Measurements from ENCODE around the gene SPINT1.

SPINT1 gene

GRCh38 chr15:40867199-40867598 lies 23.4 kb downstream of the SPINT1 start:
- H3K27ac ChIP-seq (ENCODE audit: low read length) = no peak overlapping the region
- H3K4me3 ChIP-seq (ENCODE audit: low read length) = no peak overlapping the region
- H3K9me3 ChIP-seq (ENCODE audit: control insufficient read depth, low read depth, low read length) = no peaks in the 10 kb centered on the region
- H3K36me3 ChIP-seq (ENCODE audit: control insufficient read depth, low read depth, low read length) = no peaks in the 10 kb centered on the region
- no peaks in the 10 kb centered on the region for H3K27me3 ChIP-seq (ENCODE audit: control insufficient read depth, insufficient read depth, low read length)
- H3K9ac ChIP-seq (ENCODE audit: low read length) = no peak overlapping the region
- peaks cover 3% of the 10 kb centered on the region for H3K4me1 ChIP-seq (ENCODE audit: control insufficient read depth, low read depth, low read length)

GRCh38 chr15:40869686-40870085 lies 25.8 kb downstream of the SPINT1 start:
- no peak overlapping the region for H3K9ac ChIP-seq (ENCODE audit: low read length)
- peaks cover 10% of the 10 kb centered on the region for H3K27me3 ChIP-seq (ENCODE audit: control insufficient read depth, insufficient read depth, low read length)
- no peaks in the 10 kb centered on the region for H3K9me3 ChIP-seq (ENCODE audit: control insufficient read depth, low read depth, low read length)
- no peaks in the 10 kb centered on the region for H3K36me3 ChIP-seq (ENCODE audit: control insufficient read depth, low read depth, low read length)
- H3K27ac ChIP-seq (ENCODE audit: low read length) = no peak overlapping the region
- H3K4me1 ChIP-seq (ENCODE audit: control insufficient read depth, low read depth, low read length) = peaks cover 7% of the 10 kb centered on the region
- no peak overlapping the region for H3K4me3 ChIP-seq (ENCODE audit: low read length)

- Histone ChIP-seq H3K27ac (ENCODE audit: low read length) (no peak overlapping the region), H3K9ac (ENCODE audit: low read length) (no peak overlapping the region), H3K4me1 (ENCODE audit: control insufficient read depth, low read depth, low read length) (peaks cover 7% of the 10 kb centered on the region), H3K36me3 (ENCODE audit: control insufficient read depth, low read depth, low read length) (no peaks in the 10 kb centered on the region), H3K27me3 (ENCODE audit: control insufficient read depth, insufficient read depth, low read length) (peaks cover 10% of the 10 kb centered on the region), H3K9me3 (ENCODE audit: control insufficient read depth, low read depth, low read length) (no peaks in the 10 kb centered on the region), H3K4me3 (ENCODE audit: low read length) (no peak overlapping the region)
These were observed 26.9 kb downstream of the SPINT1 start for GRCh38 chr15:40870716-40871115.

- Histone ChIP-seq H3K27me3 (ENCODE audit: control insufficient read depth, insufficient read depth, low read length) (peaks cover 10% of the 10 kb centered on the region), H3K9me3 (ENCODE audit: control insufficient read depth, low read depth, low read length) (no peaks in the 10 kb centered on the region), H3K4me1 (ENCODE audit: control insufficient read depth, low read depth, low read length) (peaks cover 7% of the 10 kb centered on the region), H3K4me3 (ENCODE audit: low read length) (no peak overlapping the region), H3K27ac (ENCODE audit: low read length) (no peak overlapping the region), H3K36me3 (ENCODE audit: control insufficient read depth, low read depth, low read length) (no peaks in the 10 kb centered on the region), H3K9ac (ENCODE audit: low read length) (no peak overlapping the region)
These were observed 28.1 kb downstream of the SPINT1 start for GRCh38 chr15:40871749-40872617.

- peaks cover 7% of the 10 kb centered on the region for H3K4me1 ChIP-seq (ENCODE audit: control insufficient read depth, low read depth, low read length)
- H3K27ac ChIP-seq (ENCODE audit: low read length) = no peak overlapping the region
- no peaks in the 10 kb centered on the region for H3K9me3 ChIP-seq (ENCODE audit: control insufficient read depth, low read depth, low read length)
- no peak overlapping the region for H3K9ac ChIP-seq (ENCODE audit: low read length)
- no peaks in the 10 kb centered on the region for H3K36me3 ChIP-seq (ENCODE audit: control insufficient read depth, low read depth, low read length)
- peaks cover 10% of the 10 kb centered on the region for H3K27me3 ChIP-seq (ENCODE audit: control insufficient read depth, insufficient read depth, low read length)
- H3K4me3 ChIP-seq (ENCODE audit: low read length) = peak overlapping the region; percentile 58
These were observed 29.2 kb downstream of the SPINT1 start for GRCh38 chr15:40872791-40873693.

- peak within 1 kb of the TSS; percentile 58 for H3K4me3 ChIP-seq (ENCODE audit: low read length)
- H3K36me3 ChIP-seq (ENCODE audit: control insufficient read depth, low read depth, low read length) = no peaks in the 10 kb centered on the region
- no peak within 1 kb of the TSS for H3K27ac ChIP-seq (ENCODE audit: low read length)
- no peak within 1 kb of the TSS for H3K9ac ChIP-seq (ENCODE audit: low read length)
- H3K4me1 ChIP-seq (ENCODE audit: control insufficient read depth, low read depth, low read length) = peaks cover 7% of the 10 kb centered on the region
- no peaks in the 10 kb centered on the region for H3K9me3 ChIP-seq (ENCODE audit: control insufficient read depth, low read depth, low read length)
- peaks cover 10% of the 10 kb centered on the region for H3K27me3 ChIP-seq (ENCODE audit: control insufficient read depth, insufficient read depth, low read length)
These were observed 30.1 kb downstream of the SPINT1 start, which contains the start of gene RHOV for GRCh38 chr15:40873694-40874561. TSS of gene RHOV (minus strand) at chr15:40874234. CDS start at chr15:40874139, 95 bp downstream.

GRCh38 chr15:40875991-40876730 lies 32.3 kb downstream of the SPINT1 start:
- Histone ChIP-seq H3K9ac (ENCODE audit: low read length) (no peak overlapping the region), H3K9me3 (ENCODE audit: control insufficient read depth, low read depth, low read length) (no peaks in the 10 kb centered on the region), H3K4me3 (ENCODE audit: low read length) (no peak overlapping the region), H3K4me1 (ENCODE audit: control insufficient read depth, low read depth, low read length) (peaks cover 7% of the 10 kb centered on the region), H3K36me3 (ENCODE audit: control insufficient read depth, low read depth, low read length) (no peaks in the 10 kb centered on the region), H3K27me3 (ENCODE audit: control insufficient read depth, insufficient read depth, low read length) (peaks cover 10% of the 10 kb centered on the region), H3K27ac (ENCODE audit: low read length) (no peak overlapping the region)

GRCh38 chr15:40877694-40878093 lies 33.8 kb downstream of the SPINT1 start:
- peaks cover 8% of the 10 kb centered on the region for H3K27me3 ChIP-seq (ENCODE audit: control insufficient read depth, insufficient read depth, low read length)
- no peak overlapping the region for H3K27ac ChIP-seq (ENCODE audit: low read length)
- no peaks in the 10 kb centered on the region for H3K36me3 ChIP-seq (ENCODE audit: control insufficient read depth, low read depth, low read length)
- H3K4me1 ChIP-seq (ENCODE audit: control insufficient read depth, low read depth, low read length) = no peaks in the 10 kb centered on the region
- H3K9me3 ChIP-seq (ENCODE audit: control insufficient read depth, low read depth, low read length) = no peaks in the 10 kb centered on the region
- no peak overlapping the region for H3K4me3 ChIP-seq (ENCODE audit: low read length)
- no peak overlapping the region for H3K9ac ChIP-seq (ENCODE audit: low read length)

- Histone ChIP-seq H3K27ac (ENCODE audit: low read length) (no peak overlapping the region), H3K4me1 (ENCODE audit: control insufficient read depth, low read depth, low read length) (no peaks in the 10 kb centered on the region), H3K4me3 (ENCODE audit: low read length) (no peak overlapping the region)
These were observed 34.9 kb downstream of the SPINT1 start for GRCh38 chr15:40878785-40879184.

GRCh38 chr15:40879609-40880008 lies 35.8 kb downstream of the SPINT1 start:
- Histone ChIP-seq H3K27me3 (ENCODE audit: control insufficient read depth, insufficient read depth, low read length) (no peaks in the 10 kb centered on the region), H3K4me3 (ENCODE audit: low read length) (no peak overlapping the region), H3K9me3 (ENCODE audit: control insufficient read depth, low read depth, low read length) (no peaks in the 10 kb centered on the region), H3K4me1 (ENCODE audit: control insufficient read depth, low read depth, low read length) (no peaks in the 10 kb centered on the region), H3K9ac (ENCODE audit: low read length) (no peak overlapping the region), H3K27ac (ENCODE audit: low read length) (no peak overlapping the region), H3K36me3 (ENCODE audit: control insufficient read depth, low read depth, low read length) (no peaks in the 10 kb centered on the region)

More at GRCh38 chr15:40878785-40879184, 34.9 kb downstream of the SPINT1 start:
- Histone ChIP-seq H3K9ac (ENCODE audit: low read length) (no peak overlapping the region), H3K36me3 (ENCODE audit: control insufficient read depth, low read depth, low read length) (no peaks in the 10 kb centered on the region), H3K27me3 (ENCODE audit: control insufficient read depth, insufficient read depth, low read length) (no peaks in the 10 kb centered on the region), H3K9me3 (ENCODE audit: control insufficient read depth, low read depth, low read length) (no peaks in the 10 kb centered on the region)
